ENCODE measurements around the gene RPLP2. TPM values are rescaled to one million over a fixed set of nuclear protein-coding genes. Genes with fewer than 3 reads are reported as not detected.

Gene RPLP2
- total RNA-seq, 1 experiment from 2014 or later = 1,270 TPM

- POLR2A ChIA-PET (ENCODE audit: unreplicated experiment) = no interaction called here
- no peak overlapping the region for H3K4me3 ChIP-seq
- H3K27me3 ChIP-seq (ENCODE audit: insufficient read depth, low read depth) = no peaks in the 10 kb centered on the region
- no peak overlapping the region for H2AFZ ChIP-seq
- H3K4me2 ChIP-seq = no peak overlapping the region
- TF ChIP-seq, protein P1, sequence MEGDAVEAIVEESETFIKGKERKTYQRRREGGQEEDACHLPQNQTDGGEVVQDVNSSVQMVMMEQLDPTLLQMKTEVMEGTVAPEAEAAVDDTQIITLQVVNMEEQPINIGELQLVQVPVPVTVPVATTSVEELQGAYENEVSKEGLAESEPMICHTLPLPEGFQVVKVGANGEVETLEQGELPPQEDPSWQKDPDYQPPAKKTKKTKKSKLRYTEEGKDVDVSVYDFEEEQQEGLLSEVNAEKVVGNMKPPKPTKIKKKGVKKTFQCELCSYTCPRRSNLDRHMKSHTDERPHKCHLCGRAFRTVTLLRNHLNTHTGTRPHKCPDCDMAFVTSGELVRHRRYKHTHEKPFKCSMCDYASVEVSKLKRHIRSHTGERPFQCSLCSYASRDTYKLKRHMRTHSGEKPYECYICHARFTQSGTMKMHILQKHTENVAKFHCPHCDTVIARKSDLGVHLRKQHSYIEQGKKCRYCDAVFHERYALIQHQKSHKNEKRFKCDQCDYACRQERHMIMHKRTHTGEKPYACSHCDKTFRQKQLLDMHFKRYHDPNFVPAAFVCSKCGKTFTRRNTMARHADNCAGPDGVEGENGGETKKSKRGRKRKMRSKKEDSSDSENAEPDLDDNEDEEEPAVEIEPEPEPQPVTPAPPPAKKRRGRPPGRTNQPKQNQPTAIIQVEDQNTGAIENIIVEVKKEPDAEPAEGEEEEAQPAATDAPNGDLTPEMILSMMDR (conservative IDR thresholded peaks at IDR 0.05) = no peak
- TF ChIP-seq EZH2 (IDR thresholded peaks at IDR 0.05; ENCODE audit: low read depth) = no peak
- H3K79me2 ChIP-seq (ENCODE audit: low read depth) = peaks cover 40% of the 10 kb centered on the region
- intact Hi-C loops (cut with micrococcal nuclease; ENCODE audit: unreplicated experiment) = no loop called here
- BruUV-seq (replicated peaks) = no TSS peak
- H3K9me3 ChIP-seq (ENCODE audit: insufficient read depth, low read depth) = no peaks in the 10 kb centered on the region
- peaks cover 23% of the 10 kb centered on the region for H4K20me1 ChIP-seq (ENCODE audit: insufficient read depth)
- no peaks in the 10 kb centered on the region for H3K36me3 ChIP-seq (ENCODE audit: low read depth)
- peaks cover 13% of the 10 kb centered on the region for H3K4me1 ChIP-seq (replicated peaks; ENCODE audit: insufficient read depth)
- H3F3A ChIP-seq (ENCODE audit: insufficient read depth, low read depth) = no peaks in the 10 kb centered on the region; the same call in 1 of the 2 replicates
- CTCF ChIA-PET = no interaction called here
- H3K27ac ChIP-seq = no peak overlapping the region
- no peak for DNase-seq
- H3K9me2 ChIP-seq (ENCODE audit: insufficient read depth) = no peaks in the 10 kb centered on the region
These were observed 37.1 kb upstream of the RPLP2 start for GRCh38 chr11:772429-773390.

DNA sequence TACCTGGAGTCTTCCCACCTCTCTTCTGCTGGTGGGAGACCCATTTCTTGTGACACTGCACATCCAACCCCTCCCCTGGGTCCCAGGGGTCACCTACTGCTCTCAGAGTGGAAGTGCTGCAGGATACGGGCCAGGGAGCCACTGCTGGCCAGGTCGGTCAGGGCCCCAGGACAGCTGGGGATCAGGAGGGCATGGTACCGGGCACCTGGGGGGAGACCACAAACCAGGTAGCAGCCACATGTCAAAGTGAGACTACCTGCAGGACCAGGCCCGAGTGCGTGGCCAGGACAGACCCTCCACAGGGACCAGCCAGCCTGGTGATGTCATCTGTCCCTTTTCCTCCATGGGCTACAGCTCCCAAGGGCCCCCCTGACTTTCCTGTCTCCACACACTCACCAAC is 36.3 kb upstream of the RPLP2 start:
- intact Hi-C loops (cut with micrococcal nuclease; ENCODE audit: unreplicated experiment) = no loop called here
- no TSS peak for BruUV-seq (replicated peaks)
- Histone ChIP-seq H3K27ac (no peak overlapping the region), H3K27me3 (ENCODE audit: insufficient read depth, low read depth) (no peaks in the 10 kb centered on the region), H3K4me2 (no peak overlapping the region), H3K36me3 (ENCODE audit: low read depth) (no peaks in the 10 kb centered on the region), H4K20me1 (ENCODE audit: insufficient read depth) (peaks cover 23% of the 10 kb centered on the region), H3K9me2 (ENCODE audit: insufficient read depth) (no peaks in the 10 kb centered on the region), H3K9me3 (ENCODE audit: insufficient read depth, low read depth) (no peaks in the 10 kb centered on the region), H2AFZ (no peak overlapping the region), H3K4me1 (replicated peaks; ENCODE audit: insufficient read depth) (peaks cover 13% of the 10 kb centered on the region), H3F3A (ENCODE audit: insufficient read depth, low read depth) (no peaks in the 10 kb centered on the region; the same call in 1 of the 2 replicates), H3K4me3 (no peak overlapping the region), H3K79me2 (ENCODE audit: low read depth) (peaks cover 47% of the 10 kb centered on the region)
- no peak for DNase-seq
- TF ChIP-seq, protein P1 (conservative IDR thresholded peaks at IDR 0.05) = no peak
- TF ChIP-seq EZH2 (IDR thresholded peaks at IDR 0.05; ENCODE audit: low read depth) = no peak
- ChIA-PET POLR2A (ENCODE audit: unreplicated experiment) (no interaction called here), CTCF (no interaction called here)

DNA sequence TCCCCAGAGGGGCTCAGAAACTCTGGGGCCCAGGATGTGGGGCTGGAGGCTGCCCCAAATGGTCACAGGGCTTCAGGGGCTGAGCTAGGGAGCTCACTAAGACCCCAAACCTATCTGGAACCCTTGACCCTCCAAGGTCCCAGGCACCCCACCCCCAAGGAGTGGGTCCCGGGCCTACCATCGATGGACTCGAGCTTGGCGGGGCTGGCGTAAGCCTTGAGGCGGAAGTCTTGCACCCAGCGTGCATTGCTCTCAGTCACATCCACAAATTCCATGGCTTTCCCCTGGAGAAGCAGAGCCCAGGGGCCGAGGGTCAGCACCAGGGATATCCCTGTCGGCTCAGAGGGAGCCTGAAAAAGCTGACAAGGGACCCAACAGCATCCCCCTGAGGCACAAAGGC is 35.9 kb upstream of the RPLP2 start:
- Histone ChIP-seq H3K27me3 (ENCODE audit: insufficient read depth, low read depth) (no peaks in the 10 kb centered on the region), H3K4me1 (replicated peaks; ENCODE audit: insufficient read depth) (peaks cover 13% of the 10 kb centered on the region), H2AFZ (no peak overlapping the region), H3F3A (ENCODE audit: insufficient read depth, low read depth) (no peaks in the 10 kb centered on the region; the same call in 1 of the 2 replicates), H3K27ac (no peak overlapping the region), H3K36me3 (ENCODE audit: low read depth) (no peaks in the 10 kb centered on the region), H3K79me2 (ENCODE audit: low read depth) (peaks cover 47% of the 10 kb centered on the region), H3K9me3 (ENCODE audit: insufficient read depth, low read depth) (no peaks in the 10 kb centered on the region), H3K4me2 (no peak overlapping the region), H3K4me3 (no peak overlapping the region), H3K9me2 (ENCODE audit: insufficient read depth) (no peaks in the 10 kb centered on the region), H4K20me1 (ENCODE audit: insufficient read depth) (peaks cover 23% of the 10 kb centered on the region)
- no peak for DNase-seq
- intact Hi-C loops (cut with micrococcal nuclease; ENCODE audit: unreplicated experiment) = no loop called here
- ChIA-PET POLR2A (ENCODE audit: unreplicated experiment) (no interaction called here), CTCF (no interaction called here)
- BruUV-seq (replicated peaks) = no TSS peak
- TF ChIP-seq EZH2 (IDR thresholded peaks at IDR 0.05; ENCODE audit: low read depth) = no peak
- TF ChIP-seq, protein P1 (conservative IDR thresholded peaks at IDR 0.05) = no peak
